GM12878 (cell line): ENCODE results near the gene LDB2. TPM values are rescaled to one million over a fixed set of nuclear protein-coding genes. Genes with fewer than 3 reads are reported as not detected.

Experiments used
- ATAC-seq: fragments of 200-7000 bp; cut with Tn5 transposase; 3 replicates; pipeline ENCODE4 v1.9.1; 2020; ENCODE audit warnings: mild to moderate bottlenecking, moderate library complexity
- BruUV-seq: library from RNA; stranded (reverse); fragments of 400-500 nt; replicated peaks from 2 replicates; lab custom pipeline; 2021; lab: Mats Ljungman, UMichigan
- CTCF ChIA-PET: fragments of 300-600 bp; sonication (Branson Sonifier 250); formaldehyde crosslinking; extraction: SDS; loops from one replicate; lab custom pipeline; 2021; ENCODE audit warnings: inconsistent platforms; lab: Yijun Ruan, JAX
- POLR2A ChIA-PET: fragments of 350-600 bp; formaldehyde crosslinking; extraction: SDS; loops from one replicate; lab custom pipeline; 2021; ENCODE audit warnings: inconsistent platforms; lab: Charles Lee
- RAD21 ChIA-PET: fragments of 300-600 bp; sonication (Branson Sonifier 250); formaldehyde crosslinking; loops from one replicate; lab custom pipeline; 2023; ENCODE audit warnings: antibody characterized with exemption; ENCODE audit not compliant: unreplicated experiment; lab: Charles Lee
- SMC1A ChIA-PET: fragments of 300-600 bp; sonication (Branson Sonifier 250); formaldehyde crosslinking; loops from one replicate; lab custom pipeline; 2023; ENCODE audit not compliant: unreplicated experiment, uncharacterized antibody; lab: Charles Lee
- DNase-seq: peaks from one replicate; pipeline ENCODE4 v3.0.0-alpha.2; 2011; ENCODE audit warnings: low read depth, low spot score
- FAIRE-seq: peaks from 3 replicates; lab custom pipeline; 2011; peaks lifted over from hg19 to GRCh38; lab: Jason Lieb, UNC
- H2AFZ ChIP-seq: 2 replicates; pipeline ENCODE4 v1.6.0; 2011; ENCODE audit warnings: low read depth, low read length, control low read depth; ENCODE audit not compliant: control insufficient read depth
- H3K27ac ChIP-seq: 2 replicates; pipeline ENCODE4 v1.5.1; 2011; ENCODE audit warnings: control low read depth; ENCODE audit not compliant: control insufficient read depth, insufficient read depth
- H3K27me3 ChIP-seq, 2 experiments: replicated peaks in 1 of 2; 2 replicates each; pipeline versions ENCODE4 v1.6.0 to v1.6.1; 2011; ENCODE audit warnings: low read length in 1 of 2; ENCODE audit not compliant: control insufficient read depth in 2 of 2, insufficient read depth in 2 of 2
- H3K36me3 ChIP-seq, 2 experiments: 2 replicates each; pipeline ENCODE4 v1.5.1; 2011; ENCODE audit warnings: low read length in 1 of 2; ENCODE audit not compliant: control insufficient read depth in 2 of 2, insufficient read depth in 2 of 2
- H3K4me1 ChIP-seq: 2 replicates; pipeline ENCODE4 v1.6.1; 2011; ENCODE audit warnings: mild to moderate bottlenecking, low read length, moderate library complexity, mixed read lengths; ENCODE audit not compliant: control insufficient read depth, insufficient read depth
- H3K4me2 ChIP-seq: 2 replicates; pipeline ENCODE4 v1.6.0; 2011; ENCODE audit warnings: control low read depth; ENCODE audit not compliant: control insufficient read depth, insufficient read depth
- H3K4me3 ChIP-seq: fragments of 200-600 bp; sonication (generic); 2 replicates; pipeline ENCODE4 v1.5.1; 2016
- H3K79me2 ChIP-seq: 2 replicates; pipeline ENCODE4 v1.6.0; 2011; ENCODE audit warnings: low read length; ENCODE audit not compliant: control insufficient read depth, insufficient read depth
- H3K9ac ChIP-seq: 2 replicates; pipeline ENCODE4 v1.8.0; 2011; ENCODE audit warnings: low read length, control low read depth, mixed read lengths; ENCODE audit not compliant: control insufficient read depth, insufficient read depth
- H3K9me3 ChIP-seq: replicated peaks from 3 replicates; pipeline ENCODE4 v1.5.1; 2011; ENCODE audit warnings: mild to moderate bottlenecking, low read length; ENCODE audit not compliant: control insufficient read depth, insufficient read depth
- H4K20me1 ChIP-seq: 2 replicates; pipeline ENCODE4 v1.6.0; 2011; ENCODE audit not compliant: control insufficient read depth, insufficient read depth
- BCL11A ChIP-seq: IDR thresholded peaks from 2 replicates; pipeline ENCODE4 v1.6.1; 2011; ENCODE audit warnings: low read depth, low read length
- BMI1 ChIP-seq: fragments of 450-650 bp; IDR thresholded peaks from 2 replicates; pipeline ENCODE4 v1.6.1; 2016; ENCODE audit warnings: mild to moderate bottlenecking, moderate library complexity, borderline replicate concordance
- RBBP5 ChIP-seq: fragments of 200-600 bp; sonication (generic); conservative IDR thresholded peaks from 2 replicates; pipeline ENCODE4 v1.6.1; 2016
- WGBS: methylation state at CpG from one replicate; pipeline ENCODE4 v1.1.6; 2016; ENCODE audit warnings: low lambda C conversion rate; ENCODE audit not compliant: insufficient replicate concordance, insufficient coverage; ENCODE audit errors: missing lambda C conversion rate; 5-methylcytosine and 5-hydroxymethylcytosine counted together
- in situ Hi-C: fragments of 300-500 bp; cut with MboI; formaldehyde crosslinking; loops from 9 replicates; pipeline ENCODE4 v1.14.3; 2018; ENCODE audit warnings: mixed read lengths
- intact Hi-C: fragments of 100-400 bp; cut with micrococcal nuclease; formaldehyde crosslinking; loops from one replicate; pipeline ENCODE4 v1.14.2; 2022; ENCODE audit not compliant: unreplicated experiment
- polyA plus RNA-seq, 11 experiments: library from polyadenylated mRNA; depleted of rRNA in 4 of 11; unstranded in 6 of 11; stranded (reverse) in 5 of 11; fragments of >200 nt; fragmentation: Nextera tagmentation in 4 of 11; fragmentation: Illumina TruSeq in 1 of 11; extraction: Ambion mirVana in 4 of 11; extraction: Trizol in 1 of 11; gene quantifications; 1 replicate in 1 of 11; 2 replicates in 10 of 11; pipeline versions ENCODE4 v1.2.1 to v1.2.3, GENCODE V29; 2011 to 2016; ENCODE audit warnings: inconsistent platforms in 2 of 11, missing spikeins in 2 of 11, low read depth in 1 of 11
- total RNA-seq, 4 experiments: library from RNA; depleted of rRNA in 3 of 4; stranded (reverse); fragments of >200 nt in 3 of 4; fragmentation: Illumina TruSeq in 1 of 4; extraction: Trizol in 1 of 4; gene quantifications; 2 replicates each; pipeline versions ENCODE4 v1.2.1 to v1.2.3, GENCODE V29; 2013 to 2021
- TF ChIP-seq, protein P1 (sequence below): fragments of 150-350 bp; IDR thresholded peaks from 2 replicates; pipeline ENCODE4 v1.6.1; 2014; ENCODE audit warnings: mild to moderate bottlenecking, low read depth, low read length

Gene LDB2
- total and polyA plus RNA-seq, 10 of the 15 experiments (the other 5 are each of a cell fraction or from before 2014, with no cell fraction given), result 0.15 TPM; not detected in 9

DNA sequence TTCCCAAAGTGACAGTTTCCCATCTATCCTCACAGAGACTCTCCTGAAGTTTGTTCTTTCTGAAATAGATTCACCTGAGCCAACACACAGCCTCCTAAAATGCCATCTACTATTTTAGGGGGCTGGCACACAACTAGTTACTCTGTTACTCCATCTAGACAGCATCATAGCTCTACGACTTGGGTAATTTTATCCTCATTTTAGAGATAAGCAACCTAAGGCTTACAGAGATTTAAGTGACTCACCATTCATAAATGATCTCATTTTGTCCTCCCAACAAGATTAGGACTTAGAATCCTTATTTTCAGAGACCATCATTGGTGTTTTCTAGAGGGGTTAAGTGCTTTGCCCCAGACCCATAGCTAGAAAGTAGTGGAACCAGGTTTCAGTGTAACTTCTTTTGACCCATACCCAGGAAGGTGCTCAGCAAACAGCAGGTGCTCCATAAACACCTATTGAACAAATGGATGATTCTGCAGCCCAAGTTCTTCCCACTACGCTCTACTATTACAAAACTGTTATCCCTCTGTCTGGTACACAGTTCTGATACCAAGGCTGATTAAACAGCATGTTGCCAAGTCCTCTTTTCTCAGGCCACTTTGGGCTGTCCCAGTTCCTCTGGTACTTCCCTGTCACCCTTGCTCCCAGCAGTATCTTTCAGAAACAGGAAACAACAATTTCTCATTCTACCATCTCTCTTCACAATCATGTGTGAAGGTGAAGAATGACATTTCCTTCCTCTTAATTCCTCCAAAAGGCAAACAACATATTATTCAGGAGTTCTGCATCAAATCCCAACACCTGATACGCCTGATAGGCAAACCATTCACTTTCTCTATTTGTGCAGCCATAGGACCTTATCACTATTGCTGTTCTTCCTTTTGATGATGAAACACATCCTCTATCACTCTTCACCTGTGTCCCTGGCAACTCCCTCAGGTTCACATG is 367.5 kb downstream of the LDB2 start (continued):
- TF ChIP-seq, protein P1, sequence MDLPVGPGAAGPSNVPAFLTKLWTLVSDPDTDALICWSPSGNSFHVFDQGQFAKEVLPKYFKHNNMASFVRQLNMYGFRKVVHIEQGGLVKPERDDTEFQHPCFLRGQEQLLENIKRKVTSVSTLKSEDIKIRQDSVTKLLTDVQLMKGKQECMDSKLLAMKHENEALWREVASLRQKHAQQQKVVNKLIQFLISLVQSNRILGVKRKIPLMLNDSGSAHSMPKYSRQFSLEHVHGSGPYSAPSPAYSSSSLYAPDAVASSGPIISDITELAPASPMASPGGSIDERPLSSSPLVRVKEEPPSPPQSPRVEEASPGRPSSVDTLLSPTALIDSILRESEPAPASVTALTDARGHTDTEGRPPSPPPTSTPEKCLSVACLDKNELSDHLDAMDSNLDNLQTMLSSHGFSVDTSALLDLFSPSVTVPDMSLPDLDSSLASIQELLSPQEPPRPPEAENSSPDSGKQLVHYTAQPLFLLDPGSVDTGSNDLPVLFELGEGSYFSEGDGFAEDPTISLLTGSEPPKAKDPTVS, result no peak
- TF ChIP-seq BMI1 (no peak), RBBP5 (no peak), BCL11A (no peak)

DNA sequence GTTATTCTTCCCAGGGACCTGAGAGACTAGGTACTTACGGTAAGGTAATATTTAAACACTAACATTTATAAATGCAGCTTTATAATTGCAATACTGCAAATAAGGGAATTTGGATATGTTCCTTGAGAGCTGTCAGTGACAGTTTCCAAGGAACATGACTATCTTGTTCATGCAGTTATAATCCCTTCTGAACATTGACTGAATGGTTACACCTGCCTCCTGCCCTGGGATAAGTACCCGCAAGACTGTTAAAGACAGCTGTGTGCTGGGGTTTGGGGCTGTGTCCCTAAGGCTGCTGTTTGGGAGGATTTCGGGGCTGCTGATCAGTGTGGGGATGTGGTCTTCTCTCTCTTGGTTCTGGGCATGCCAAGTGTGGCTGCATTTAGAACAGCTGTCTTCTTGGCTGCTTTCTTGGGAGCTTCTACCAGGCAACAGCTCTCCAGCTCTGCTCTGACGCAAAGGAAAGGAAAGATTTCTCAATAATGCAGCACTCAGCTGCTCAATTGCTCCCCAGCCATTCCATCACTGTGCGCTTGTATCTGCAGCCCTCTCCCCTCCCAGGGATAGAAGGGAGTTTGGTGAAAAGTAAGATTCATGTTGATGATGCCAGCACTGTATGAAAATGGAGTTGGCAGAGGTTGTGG is 373.4 kb downstream of the LDB2 start:
- H3K4me1 ChIP-seq, result no peaks in the 10 kb centered on the region
- no peaks in the 10 kb centered on the region for H3K36me3 ChIP-seq
- H2AFZ ChIP-seq, result no peak overlapping the region
- BruUV-seq, result no TSS peak
- ChIA-PET CTCF (no interaction called here), POLR2A (no interaction called here), RAD21 (no interaction called here), SMC1A (no interaction called here)
- no peak overlapping the region for H3K4me2 ChIP-seq
- no peak overlapping the region for H3K9ac ChIP-seq
- DNase-seq (no peak), ATAC-seq (no peak), FAIRE-seq (no peak)
- no peaks in the 10 kb centered on the region for H4K20me1 ChIP-seq
- intact Hi-C loops, result no loop called here
- H3K4me3 ChIP-seq, result no peak overlapping the region
- H3K9me3 ChIP-seq, result no peaks in the 10 kb centered on the region
- no peaks in the 10 kb centered on the region; a peak in 1 of 4 replicates for H3K27me3 ChIP-seq
- 15% methylated on average over 5 of the region's 5 CpGs for WGBS
- no peak for TF ChIP-seq RBBP5
- no peak overlapping the region for H3K27ac ChIP-seq
- H3K79me2 ChIP-seq, result no peaks in the 10 kb centered on the region
- in situ Hi-C loops, result no loop called here
